Duodenal mucosa (tissue), 2 donors: Measurements from ENCODE around the gene TLE3.
"Not testable (repeated sequence)": the region's sequence is repeated elsewhere in the genome, so short reads cannot be mapped to it uniquely, and the experiment has no call there.

ENCODE experiments used
- H3K27ac ChIP-seq: one replicate; pipeline ENCODE4 v1.7.0; 2013; ENCODE audit warnings: low read depth, low read length
- H3K27me3 ChIP-seq, 2 donors: one replicate each; pipeline ENCODE4 v1.7.0; 2013; ENCODE audit warnings: low read length in 2 of 2, control low read depth in 1 of 2; ENCODE audit not compliant: insufficient read depth in 2 of 2, control insufficient read depth in 1 of 2
- H3K36me3 ChIP-seq, 2 donors: one replicate each; pipeline ENCODE4 v1.7.0; 2013; ENCODE audit warnings: low read length in 2 of 2, control low read depth in 1 of 2; ENCODE audit not compliant: insufficient read depth in 2 of 2, control insufficient read depth in 1 of 2
- H3K4me1 ChIP-seq, 2 donors: one replicate each; pipeline ENCODE4 v1.7.0; 2013; ENCODE audit warnings: low read length in 2 of 2, control low read depth in 1 of 2; ENCODE audit not compliant: insufficient read depth in 2 of 2, control insufficient read depth in 1 of 2
- H3K4me3 ChIP-seq, 2 donors: one replicate each; pipeline ENCODE4 v1.7.0; 2013; ENCODE audit warnings: low read length in 2 of 2, low read depth in 1 of 2
- H3K9ac ChIP-seq, 2 donors: one replicate each; pipeline ENCODE4 v1.7.0; 2013; ENCODE audit warnings: low read length in 2 of 2, low read depth in 1 of 2
- H3K9me3 ChIP-seq, 2 donors: one replicate each; pipeline ENCODE4 v1.7.0; 2013; ENCODE audit warnings: low read length in 2 of 2, control low read depth in 1 of 2; ENCODE audit not compliant: control insufficient read depth in 1 of 2

Gene TLE3

DNA sequence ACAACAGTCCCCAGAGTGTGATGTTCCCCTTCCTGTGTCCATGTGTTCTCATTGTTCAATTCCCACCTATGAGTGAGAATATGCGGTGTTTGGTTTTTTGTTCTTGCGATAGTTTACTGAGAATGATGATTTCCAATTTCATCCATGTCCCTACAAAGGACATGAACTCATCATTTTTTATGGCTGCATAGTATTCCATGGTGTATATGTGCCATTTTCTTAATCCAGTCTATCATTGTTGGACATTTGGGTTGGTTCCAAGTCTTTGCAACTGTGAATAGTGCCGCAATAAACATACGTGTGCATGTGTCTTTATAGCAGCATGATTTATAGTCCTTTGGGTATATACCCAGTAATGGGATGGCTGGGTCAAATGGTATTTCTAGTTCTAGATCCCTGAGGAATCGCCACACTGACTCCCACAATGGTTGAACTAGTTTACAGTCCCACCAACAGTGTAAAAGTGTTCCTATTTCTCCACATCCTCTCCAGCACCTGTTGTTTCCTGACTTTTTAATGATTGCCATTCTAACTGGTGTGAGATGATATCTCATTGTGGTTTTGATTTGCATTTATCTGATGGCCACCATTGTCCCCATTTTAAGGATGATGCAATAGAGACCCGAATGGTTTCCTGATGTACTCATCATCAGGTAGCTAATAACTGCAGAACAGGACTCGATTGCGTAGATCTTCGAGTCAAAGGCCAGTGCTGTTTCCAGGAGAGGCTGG is 15.0 kb upstream of the TLE3 start:
- not testable (repeated sequence) for H3K27me3 ChIP-seq, H3K9me3 ChIP-seq, H3K36me3 ChIP-seq, H3K9ac ChIP-seq, H3K27ac ChIP-seq, H3K4me3 ChIP-seq
- H3K4me1 ChIP-seq: peaks cover 9 to 11% of the 10 kb centered on the region in 2 donors

DNA sequence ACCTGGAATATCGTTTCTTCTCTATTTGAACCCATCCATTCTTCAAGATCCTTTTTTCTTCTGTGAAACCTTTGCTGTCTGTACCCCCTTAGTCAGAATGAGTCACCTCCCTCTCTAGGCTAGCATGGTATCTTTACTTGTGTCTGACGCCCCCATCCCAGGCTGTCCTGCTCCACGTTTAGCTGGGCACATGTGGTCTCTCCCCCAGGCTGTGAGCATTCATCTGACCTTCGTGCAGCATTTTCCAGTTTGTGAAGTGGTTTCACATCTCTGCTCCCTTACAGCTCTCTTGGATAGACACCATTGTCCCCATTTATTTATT is 14.3 kb upstream of the TLE3 start:
- Histone ChIP-seq H3K4me3 (peak overlapping the region; percentile 22 to 23), H3K27ac (no peak overlapping the region), H3K9me3 (no peaks in the 10 kb centered on the region), H3K27me3 (peaks cover 0 to 2% of the 10 kb centered on the region in 2 donors), H3K4me1 (peaks cover 9 to 11% of the 10 kb centered on the region in 2 donors), H3K36me3 (no peaks in the 10 kb centered on the region), H3K9ac (no peak overlapping the region)

DNA sequence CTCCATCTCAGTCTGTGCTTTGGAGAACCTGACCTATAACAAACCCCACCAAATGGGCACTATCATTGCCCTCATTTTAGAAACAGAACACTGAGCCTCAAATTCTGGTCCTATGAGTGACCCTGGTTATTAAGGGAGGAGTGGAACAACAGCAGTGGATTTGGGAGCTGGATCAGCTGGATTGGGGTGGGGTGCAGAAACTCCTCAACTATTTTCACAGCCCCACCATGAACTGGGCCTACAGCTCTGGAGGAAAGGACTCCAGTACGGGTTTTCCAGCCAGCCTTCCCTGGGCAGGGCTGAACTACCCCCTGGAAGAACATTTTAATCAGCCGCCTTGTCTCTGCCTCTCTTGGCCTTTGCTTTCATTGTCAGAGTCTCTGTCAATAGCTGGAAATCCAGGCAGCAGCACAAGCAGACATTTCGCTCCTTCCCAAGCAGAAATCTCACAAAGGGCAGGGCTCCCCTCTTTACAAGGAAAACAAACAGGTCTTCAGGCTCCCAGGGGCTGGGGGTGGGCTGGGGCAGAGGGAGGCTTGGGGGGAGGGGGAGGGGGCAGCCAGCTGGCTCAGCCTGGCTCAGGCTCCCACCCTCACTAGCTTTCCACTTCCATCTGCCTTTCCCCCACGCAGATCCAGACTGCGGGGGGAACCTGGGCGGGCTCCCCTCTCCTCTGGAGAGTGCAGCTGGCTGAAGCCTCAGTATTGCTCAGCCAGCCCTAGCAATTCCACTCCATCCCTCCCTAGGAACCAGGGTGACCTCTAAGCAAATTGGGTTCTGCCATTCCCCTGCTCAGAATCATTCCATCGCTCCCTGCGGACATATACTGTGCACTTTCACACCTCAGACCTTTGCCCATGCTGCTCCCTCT is 13.7 kb upstream of the TLE3 start:
- Histone ChIP-seq H3K9ac (no peak overlapping the region), H3K27me3 (peaks cover 0 to under 1% of the 10 kb centered on the region in 2 donors), H3K36me3 (no peaks in the 10 kb centered on the region), H3K27ac (peak overlapping the region; percentile 17), H3K9me3 (no peaks in the 10 kb centered on the region), H3K4me3 (peak overlapping the region; percentile 22 to 23), H3K4me1 (peaks cover 9 to 11% of the 10 kb centered on the region in 2 donors)

DNA sequence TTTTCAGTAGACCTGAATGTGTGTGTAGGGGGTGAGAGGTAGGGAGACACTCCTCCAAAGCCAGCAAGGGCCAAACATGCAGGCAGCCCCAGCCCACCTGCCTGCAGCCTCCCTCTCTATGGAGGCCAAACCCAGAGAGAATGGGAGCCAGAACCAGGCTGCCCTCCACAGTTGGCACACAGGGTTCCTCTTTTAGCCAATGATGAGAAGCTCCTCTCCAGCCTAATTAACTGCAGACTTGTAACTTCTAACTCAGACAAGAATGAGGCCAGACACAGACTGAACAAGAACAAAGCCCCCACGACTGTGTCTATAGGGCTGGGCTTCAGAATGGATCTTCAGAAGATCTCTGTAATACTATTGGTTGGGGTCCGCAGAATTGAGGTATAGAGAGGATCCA is 12.3 kb upstream of the TLE3 start:
- Histone ChIP-seq H3K4me3 (no peak overlapping the region), H3K9ac (no peak overlapping the region), H3K27me3 (no peaks in the 10 kb centered on the region), H3K36me3 (no peaks in the 10 kb centered on the region), H3K27ac (no peak overlapping the region), H3K9me3 (no peaks in the 10 kb centered on the region), H3K4me1 (peaks cover 9 to 11% of the 10 kb centered on the region in 2 donors)

DNA sequence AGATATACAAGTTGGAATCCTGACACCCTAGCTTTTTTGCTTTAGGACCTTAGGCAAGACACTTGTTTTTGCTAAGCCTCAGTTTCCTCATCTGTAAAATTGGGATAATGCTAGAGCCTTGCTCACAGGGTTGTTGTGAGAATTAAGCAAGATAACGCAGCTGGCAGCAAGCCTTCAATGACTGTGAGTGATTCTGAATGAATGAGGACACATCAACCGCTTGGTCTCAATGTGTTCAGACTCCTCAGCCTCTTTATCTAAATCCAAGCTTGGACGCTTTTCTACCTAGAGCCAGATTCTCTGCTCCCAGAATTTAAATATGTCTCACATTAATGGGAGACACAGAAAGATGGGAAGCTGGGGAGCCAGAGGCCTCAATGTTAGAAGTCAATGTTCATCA is 11.8 kb upstream of the TLE3 start:
- peaks cover 9 to 11% of the 10 kb centered on the region in 2 donors for H3K4me1 ChIP-seq
- H3K27me3 ChIP-seq: no peaks in the 10 kb centered on the region
- no peaks in the 10 kb centered on the region for H3K36me3 ChIP-seq
- no peak overlapping the region for H3K9ac ChIP-seq
- H3K9me3 ChIP-seq: no peaks in the 10 kb centered on the region
- H3K4me3 ChIP-seq: no peak overlapping the region
- H3K27ac ChIP-seq: no peak overlapping the region

DNA sequence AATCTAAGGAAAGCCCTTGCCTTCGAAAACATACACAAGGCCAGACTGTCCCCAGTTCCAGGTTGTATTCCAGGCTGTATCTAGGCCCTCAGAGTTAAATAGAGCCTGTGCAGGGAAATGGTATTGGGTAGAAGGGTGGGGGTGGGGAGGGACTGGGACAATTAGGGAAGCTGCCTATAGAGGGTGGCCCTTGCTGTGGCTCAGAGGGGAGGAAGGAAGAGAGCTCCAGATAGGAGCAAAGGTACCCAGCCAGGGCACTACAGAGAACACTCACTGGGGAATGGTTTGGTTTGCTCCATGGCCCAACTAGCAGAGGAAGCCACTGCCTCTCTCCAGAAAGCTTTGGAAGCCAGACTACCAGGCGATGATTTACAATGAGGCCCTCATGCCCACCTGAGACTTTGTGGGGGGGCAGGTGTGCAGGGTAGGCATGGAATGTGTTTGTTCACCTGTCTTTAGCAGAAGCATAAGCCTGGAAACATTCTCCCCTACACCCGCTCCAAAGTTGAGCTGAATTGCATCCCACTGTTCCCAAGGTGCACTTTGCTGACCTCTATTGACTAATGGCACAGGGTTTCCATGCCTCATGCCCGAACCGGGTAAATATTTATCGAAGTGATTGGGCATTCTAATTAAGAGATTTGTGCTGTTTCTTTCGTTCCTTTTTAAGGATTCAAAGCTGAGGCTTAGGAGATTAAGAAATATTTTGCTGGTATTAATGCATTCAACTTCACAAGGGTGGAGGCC is 6.3 kb upstream of the TLE3 start:
- Histone ChIP-seq H3K9ac (no peak overlapping the region), H3K27me3 (no peaks in the 10 kb centered on the region), H3K9me3 (no peaks in the 10 kb centered on the region), H3K4me1 (peaks cover 24 to 29% of the 10 kb centered on the region in 2 donors), H3K27ac (no peak overlapping the region), H3K36me3 (no peaks in the 10 kb centered on the region), H3K4me3 (no peak overlapping the region)

DNA sequence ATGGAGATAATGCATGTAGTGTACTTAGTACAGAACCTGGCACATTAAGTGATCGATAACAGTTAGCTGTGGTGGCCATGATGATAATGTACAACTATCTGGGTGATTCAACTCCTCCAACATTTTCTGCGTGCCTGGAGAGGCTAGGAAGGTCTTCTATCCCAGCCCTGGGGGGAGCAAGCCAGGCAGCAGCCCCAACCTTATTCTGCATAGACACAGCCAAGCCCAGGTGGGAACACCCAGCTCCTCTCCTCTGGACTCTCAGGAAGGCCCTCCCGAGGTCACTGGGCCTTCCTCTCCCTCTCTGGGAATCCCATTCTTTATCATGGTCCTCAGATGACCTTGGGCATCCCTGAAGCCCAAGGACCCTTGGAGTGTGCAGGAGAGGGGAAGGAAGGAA is 5.1 kb upstream of the TLE3 start:
- no peak overlapping the region for H3K27ac ChIP-seq
- no peak overlapping the region for H3K9ac ChIP-seq
- H3K9me3 ChIP-seq: no peaks in the 10 kb centered on the region
- no peaks in the 10 kb centered on the region for H3K36me3 ChIP-seq
- H3K4me3 ChIP-seq: no peak overlapping the region
- peaks cover 24 to 33% of the 10 kb centered on the region in 2 donors for H3K4me1 ChIP-seq
- no peaks in the 10 kb centered on the region for H3K27me3 ChIP-seq

DNA sequence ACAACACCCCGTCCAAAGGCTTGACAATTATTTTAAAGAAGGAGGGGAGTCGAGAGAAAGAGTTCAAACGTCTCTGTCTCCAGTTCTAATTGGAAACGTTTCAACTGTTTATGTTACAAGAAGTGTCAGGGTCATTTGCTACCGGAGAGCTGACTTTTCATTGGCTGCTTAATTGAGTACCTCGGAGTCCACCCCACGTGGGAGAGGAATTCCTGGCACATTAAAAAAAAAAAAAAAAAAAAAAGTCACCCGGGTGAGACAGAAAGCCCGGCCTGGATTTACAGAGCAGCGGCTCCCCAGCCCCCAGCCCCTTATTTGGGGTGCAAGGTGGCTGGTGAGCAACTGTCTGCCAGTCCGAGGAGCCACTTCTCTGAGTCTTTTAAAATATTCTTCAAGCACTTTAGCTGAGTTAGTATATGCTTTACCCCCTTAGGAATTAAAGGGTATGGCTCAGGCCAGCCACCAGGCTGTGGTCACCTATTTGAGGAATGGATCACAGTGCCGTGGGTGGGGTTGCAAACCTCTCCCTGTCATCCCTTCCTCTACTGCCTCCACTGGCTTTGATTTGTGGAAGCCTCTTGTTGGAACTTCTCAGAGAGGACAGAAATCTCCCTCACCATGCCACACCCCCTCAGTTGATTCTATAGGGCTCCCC is 3.9 kb upstream of the TLE3 start:
- H3K36me3 ChIP-seq: no peaks in the 10 kb centered on the region
- no peak overlapping the region for H3K9ac ChIP-seq
- H3K27ac ChIP-seq: no peak overlapping the region
- no peaks in the 10 kb centered on the region for H3K27me3 ChIP-seq
- no peaks in the 10 kb centered on the region for H3K9me3 ChIP-seq
- H3K4me3 ChIP-seq: peak overlapping the region in 1 of 2 donors; percentile 57
- peaks cover 24 to 33% of the 10 kb centered on the region in 2 donors for H3K4me1 ChIP-seq

DNA sequence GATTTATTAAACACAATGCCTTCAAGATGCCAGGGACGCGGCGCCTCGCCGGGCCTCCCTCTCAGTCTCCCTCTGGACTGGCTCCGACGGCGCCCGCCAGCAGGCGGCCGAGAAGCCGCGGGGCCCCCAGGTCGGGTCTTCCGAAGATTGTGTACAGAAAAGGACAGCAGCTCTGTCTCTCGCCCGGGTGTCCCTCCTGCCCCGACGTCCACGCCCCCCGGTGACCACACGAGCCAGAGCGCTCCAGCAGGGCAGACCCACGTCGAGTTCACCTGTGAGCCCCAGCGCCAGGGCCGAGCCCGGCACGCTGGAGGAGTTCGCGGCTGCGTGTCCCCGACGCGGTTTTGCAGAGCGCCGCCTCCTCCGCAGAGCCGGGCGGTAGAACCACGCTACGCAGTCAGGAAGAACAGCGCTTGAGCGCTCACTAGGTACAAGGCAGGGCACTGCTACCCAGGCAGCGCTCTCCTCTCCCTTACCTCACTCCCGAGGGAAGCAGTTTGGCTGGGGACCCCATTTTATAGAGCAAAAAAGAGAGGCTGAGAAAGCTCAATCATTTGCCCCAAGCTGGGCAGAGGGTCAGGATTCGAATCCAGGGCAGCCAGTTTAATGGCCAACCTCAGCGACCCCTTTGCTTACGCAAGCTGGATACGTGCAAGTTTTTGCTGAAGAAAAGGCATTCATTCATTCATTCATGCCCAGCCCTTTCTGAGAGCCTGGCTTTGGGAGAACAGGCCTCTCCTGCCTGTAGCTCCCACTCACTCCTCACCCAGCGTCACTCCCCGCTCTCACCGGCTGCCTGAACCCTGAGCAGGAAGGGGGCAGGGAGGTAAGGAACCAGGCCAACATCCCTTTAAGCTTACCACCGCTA is 3.0 kb upstream of the TLE3 start:
- Histone ChIP-seq H3K27me3 (no peaks in the 10 kb centered on the region), H3K9ac (peak overlapping the region; percentile 16 to 20)

More for the DNA sequence above, 3.0 kb upstream of the TLE3 start:
- Histone ChIP-seq H3K9me3 (no peaks in the 10 kb centered on the region), H3K27ac (no peak overlapping the region), H3K4me1 (peaks cover 24 to 33% of the 10 kb centered on the region in 2 donors), H3K4me3 (peak overlapping the region; percentile 46 to 57), H3K36me3 (no peaks in the 10 kb centered on the region)
